Stimulated activated effector memory CD8-positive, alpha-beta T cell treated with anti-CD3 and anti-CD28 coated beads, Interleukin-12 subunit alpha, Interleukin-12 subunit beta, amount 100 ng/mL, for 72 hours (primary cell): ENCODE data around the gene RYR3.

Source experiments
- ATAC-seq: fragments of 150-1000 bp; cut with Tn5 transposase; 2 replicates; pipeline ENCODE4 v1.10.0; 2021
- DNase-seq, 2 donors: peaks; one replicate each; pipeline ENCODE4 v3.0.0; 2021 to 2022; ENCODE audit warnings: low spot score in 2 of 2
- H3K27ac Mint-ChIP-seq: one replicate; pipeline ENCODE4 v1.8.0; 2022; ENCODE audit warnings: mild to moderate bottlenecking, mixed read lengths
- H3K36me3 Mint-ChIP-seq: one replicate; pipeline ENCODE4 v1.8.0; 2022; ENCODE audit warnings: mild to moderate bottlenecking, mixed read lengths
- H3K4me1 Mint-ChIP-seq: one replicate; pipeline ENCODE4 v1.8.0; 2022; ENCODE audit warnings: mixed read lengths
- H3K4me3 Mint-ChIP-seq: one replicate; pipeline ENCODE4 v1.8.0; 2022; ENCODE audit warnings: mild to moderate bottlenecking, mixed read lengths
- H3K9me3 Mint-ChIP-seq: one replicate; pipeline ENCODE4 v1.8.0; 2022; ENCODE audit warnings: mixed read lengths

The RYR3 gene

DNA sequence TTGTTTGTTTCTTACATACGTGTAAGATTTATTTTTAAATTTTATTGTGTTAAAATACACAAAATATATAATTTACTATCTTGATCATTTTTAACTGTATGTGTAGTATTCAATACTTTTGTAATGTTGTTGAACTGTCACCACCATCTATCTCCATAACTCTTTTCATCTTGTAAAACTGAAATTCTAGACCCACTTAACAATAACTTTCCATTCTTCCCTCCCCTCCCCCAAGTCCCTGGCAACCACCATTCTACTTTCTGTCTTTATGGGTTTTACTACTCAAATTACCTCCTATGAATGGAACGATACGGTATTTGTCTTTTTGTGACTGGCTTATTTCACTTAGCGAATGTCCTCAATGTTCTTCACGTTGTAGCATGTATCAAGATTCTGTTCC is 395.4 kb downstream of the RYR3 start:
- DNase-seq = no peak
- Mint-ChIP-seq H3K4me1 (no peaks in the 10 kb centered on the region), H3K27ac (no peak overlapping the region)

DNA sequence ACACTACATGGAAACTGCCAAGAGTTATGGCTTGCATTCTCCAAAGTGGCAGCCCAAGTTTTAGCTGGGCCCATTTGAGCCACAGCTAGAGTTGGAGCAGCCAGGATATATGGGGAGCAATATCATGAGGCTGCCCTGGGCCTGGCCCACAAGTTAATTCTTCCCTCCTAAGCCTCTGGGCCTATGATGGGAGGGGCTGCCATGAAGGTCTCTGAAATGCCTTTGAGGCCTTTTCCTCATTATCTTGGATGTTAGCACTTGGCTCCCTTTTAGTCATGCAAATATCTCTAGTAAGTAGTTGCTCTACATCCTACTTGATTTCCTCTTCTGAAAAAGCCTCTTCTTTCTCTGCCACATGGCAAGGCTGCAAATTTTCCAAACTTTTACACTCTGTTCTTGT is 400.0 kb downstream of the RYR3 start:
- no peaks in the 10 kb centered on the region for H3K36me3 Mint-ChIP-seq
- peaks cover 7% of the 10 kb centered on the region for H3K9me3 Mint-ChIP-seq
- H3K4me3 Mint-ChIP-seq = no peak overlapping the region
- DNase-seq = no peak
- no peak overlapping the region for H3K27ac Mint-ChIP-seq
- H3K4me1 Mint-ChIP-seq = no peaks in the 10 kb centered on the region
- ATAC-seq = no peak

More for the DNA sequence above, 395.4 kb downstream of the RYR3 start:
- H3K36me3 Mint-ChIP-seq = no peaks in the 10 kb centered on the region
- H3K4me3 Mint-ChIP-seq = no peak overlapping the region
- ATAC-seq = no peak
- H3K9me3 Mint-ChIP-seq = peaks cover 4% of the 10 kb centered on the region

DNA sequence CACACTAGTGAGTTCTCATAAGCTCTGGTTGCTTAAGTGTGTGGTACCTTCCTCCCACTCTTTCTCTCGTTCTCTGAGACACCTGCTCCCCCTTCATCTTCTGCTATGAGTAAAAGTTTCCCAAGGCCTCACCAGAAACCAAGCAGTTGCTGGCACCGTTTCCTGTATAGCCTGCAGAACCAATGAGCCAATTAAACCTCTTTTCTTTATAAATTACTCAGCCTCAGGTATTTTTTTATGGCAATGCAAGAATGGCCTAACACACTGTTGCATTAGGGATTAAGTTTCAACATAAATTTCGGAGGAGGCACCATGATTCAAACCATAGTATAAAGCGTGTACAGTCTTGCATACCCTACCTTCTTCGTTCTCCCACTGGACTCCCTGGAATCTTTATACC is 405.3 kb downstream of the RYR3 start:
- H3K4me3 Mint-ChIP-seq = no peak overlapping the region
- ATAC-seq (peak; percentile 78), DNase-seq (no peak)
- H3K36me3 Mint-ChIP-seq = no peaks in the 10 kb centered on the region
- H3K4me1 Mint-ChIP-seq = no peaks in the 10 kb centered on the region
- peaks cover 3% of the 10 kb centered on the region for H3K9me3 Mint-ChIP-seq
- H3K27ac Mint-ChIP-seq = no peak overlapping the region

- no peaks in the 10 kb centered on the region for H3K36me3 Mint-ChIP-seq
- H3K4me1 Mint-ChIP-seq = no peaks in the 10 kb centered on the region
- H3K27ac Mint-ChIP-seq = no peak overlapping the region
- H3K9me3 Mint-ChIP-seq = no peaks in the 10 kb centered on the region
- DNase-seq (no peak), ATAC-seq (no peak)
- H3K4me3 Mint-ChIP-seq = no peak overlapping the region
These were observed 410.2 kb downstream of the RYR3 start for GRCh38 chr15:33720952-33721351.

DNA sequence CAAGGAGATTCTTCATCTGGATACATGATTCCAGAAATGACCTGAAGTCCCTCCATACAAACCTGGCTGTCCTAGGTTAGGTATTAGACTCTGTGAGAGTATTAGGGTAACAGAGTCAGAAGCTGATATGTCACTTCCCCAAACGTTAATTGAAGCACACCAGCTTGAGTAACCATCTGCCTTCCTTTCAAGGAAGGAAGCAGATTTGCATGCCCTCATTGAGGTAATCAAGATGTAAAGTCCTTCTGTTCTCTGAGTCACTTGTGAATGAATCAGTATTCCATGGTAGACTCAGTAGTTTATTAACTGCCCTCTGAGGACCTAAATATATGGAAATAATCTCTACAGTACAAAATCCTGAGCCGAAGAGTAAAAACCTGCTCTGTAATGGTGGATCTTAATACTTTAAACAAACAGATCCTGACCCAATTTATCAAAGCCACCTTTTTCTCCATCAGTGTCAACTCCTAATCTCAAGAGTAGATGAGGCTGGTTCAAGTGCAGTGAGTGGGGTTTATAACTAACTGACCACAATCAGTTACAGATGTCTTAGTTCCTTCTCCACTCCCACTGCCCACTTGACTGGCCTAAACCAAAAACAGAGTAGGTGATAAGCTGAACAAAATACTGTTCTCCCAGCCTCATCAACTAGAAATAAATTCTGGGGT is 411.4 kb downstream of the RYR3 start:
- Mint-ChIP-seq H3K4me3 (no peak overlapping the region), H3K27ac (no peak overlapping the region), H3K4me1 (no peaks in the 10 kb centered on the region), H3K36me3 (no peaks in the 10 kb centered on the region), H3K9me3 (no peaks in the 10 kb centered on the region)
- DNase-seq (no peak), ATAC-seq (no peak)

GRCh38 chr15:33722673-33723015 is 411.9 kb downstream of the RYR3 start:
- Mint-ChIP-seq H3K4me1 (no peaks in the 10 kb centered on the region), H3K4me3 (no peak overlapping the region), H3K9me3 (no peaks in the 10 kb centered on the region), H3K27ac (no peak overlapping the region), H3K36me3 (no peaks in the 10 kb centered on the region)
- DNase-seq (no peak), ATAC-seq (no peak)

- Mint-ChIP-seq H3K36me3 (no peaks in the 10 kb centered on the region), H3K4me3 (no peak overlapping the region)
These were observed 413.7 kb downstream of the RYR3 start for GRCh38 chr15:33724321-33725036.

GRCh38 chr15:33729653-33730052 is 418.9 kb downstream of the RYR3 start:
- Mint-ChIP-seq H3K9me3 (no peaks in the 10 kb centered on the region), H3K36me3 (no peaks in the 10 kb centered on the region), H3K4me3 (no peak overlapping the region), H3K27ac (no peak overlapping the region), H3K4me1 (no peaks in the 10 kb centered on the region)
- no peak for ATAC-seq
- no peak for DNase-seq

More at GRCh38 chr15:33724321-33725036, 413.7 kb downstream of the RYR3 start:
- H3K4me1 Mint-ChIP-seq = no peaks in the 10 kb centered on the region
- ATAC-seq (no peak), DNase-seq (no peak)
- H3K9me3 Mint-ChIP-seq = no peaks in the 10 kb centered on the region
- H3K27ac Mint-ChIP-seq = no peak overlapping the region

GRCh38 chr15:33730815-33731214 is 420.0 kb downstream of the RYR3 start:
- DNase-seq = no peak
- Mint-ChIP-seq H3K36me3 (no peaks in the 10 kb centered on the region), H3K4me3 (no peak overlapping the region), H3K4me1 (no peaks in the 10 kb centered on the region), H3K27ac (no peak overlapping the region), H3K9me3 (no peaks in the 10 kb centered on the region)
- no peak for ATAC-seq

- H3K4me3 Mint-ChIP-seq = no peak overlapping the region
- H3K36me3 Mint-ChIP-seq = no peaks in the 10 kb centered on the region
- H3K27ac Mint-ChIP-seq = no peak overlapping the region
- ATAC-seq = no peak
- DNase-seq = no peak
- H3K4me1 Mint-ChIP-seq = peaks cover 6% of the 10 kb centered on the region
- no peaks in the 10 kb centered on the region for H3K9me3 Mint-ChIP-seq
These were observed 424.4 kb downstream of the RYR3 start for GRCh38 chr15:33735143-33735542.

GRCh38 chr15:33735637-33736247 is 425.0 kb downstream of the RYR3 start:
- Mint-ChIP-seq H3K4me3 (no peak overlapping the region), H3K36me3 (no peaks in the 10 kb centered on the region), H3K9me3 (no peaks in the 10 kb centered on the region), H3K27ac (no peak overlapping the region), H3K4me1 (peaks cover 6% of the 10 kb centered on the region)
- DNase-seq (no peak), ATAC-seq (no peak)

- peak in 1 of 2 donors; percentile 60 for DNase-seq
- no peak overlapping the region for H3K27ac Mint-ChIP-seq
- peaks cover 6% of the 10 kb centered on the region for H3K4me1 Mint-ChIP-seq
- peak; percentile 54 for ATAC-seq
- H3K4me3 Mint-ChIP-seq = no peak overlapping the region
- no peaks in the 10 kb centered on the region for H3K36me3 Mint-ChIP-seq
- H3K9me3 Mint-ChIP-seq = no peaks in the 10 kb centered on the region
These were observed 427.2 kb downstream of the RYR3 start for GRCh38 chr15:33737687-33738601.

DNA sequence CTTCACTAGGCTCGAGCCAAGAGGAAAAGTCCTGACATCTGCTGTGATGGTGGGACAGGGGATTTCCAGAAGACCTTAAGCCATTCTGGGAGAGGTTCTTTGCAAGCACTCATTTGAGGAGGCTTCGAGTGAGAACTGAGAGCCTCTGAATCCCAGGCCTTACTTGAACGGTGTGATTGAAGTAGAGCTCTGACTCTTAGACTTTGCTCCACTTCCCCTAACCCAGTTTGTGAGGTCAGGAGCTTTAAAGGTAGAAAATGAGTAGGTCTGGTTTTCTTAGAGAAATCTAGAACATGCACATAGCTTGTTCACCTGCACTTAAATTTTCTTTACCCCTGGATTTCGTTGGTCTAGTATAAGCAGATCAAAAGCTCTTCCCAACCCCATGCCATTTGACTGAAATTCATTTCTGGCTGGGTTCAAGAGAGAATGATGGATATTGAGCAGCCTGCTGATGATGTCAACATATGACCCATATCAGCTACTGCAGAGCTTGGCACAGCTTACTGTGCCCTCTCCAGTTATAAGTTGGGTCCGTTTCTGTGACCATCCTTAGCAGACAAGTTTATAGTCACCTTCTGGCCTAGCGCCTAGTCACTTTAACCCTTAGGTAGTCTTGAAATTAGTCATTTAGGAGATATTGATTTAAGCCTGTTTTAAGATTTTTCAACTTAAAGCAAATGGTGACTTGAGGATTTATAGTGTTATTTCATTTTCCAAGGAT is 428.3 kb downstream of the RYR3 start:
- H3K36me3 Mint-ChIP-seq = no peaks in the 10 kb centered on the region
- peaks cover 6% of the 10 kb centered on the region for H3K4me1 Mint-ChIP-seq
- ATAC-seq = peak; percentile 46
- H3K4me3 Mint-ChIP-seq = no peak overlapping the region
- DNase-seq = peak in 1 of 2 donors; percentile 50
- H3K27ac Mint-ChIP-seq = no peak overlapping the region
- no peaks in the 10 kb centered on the region for H3K9me3 Mint-ChIP-seq

DNA sequence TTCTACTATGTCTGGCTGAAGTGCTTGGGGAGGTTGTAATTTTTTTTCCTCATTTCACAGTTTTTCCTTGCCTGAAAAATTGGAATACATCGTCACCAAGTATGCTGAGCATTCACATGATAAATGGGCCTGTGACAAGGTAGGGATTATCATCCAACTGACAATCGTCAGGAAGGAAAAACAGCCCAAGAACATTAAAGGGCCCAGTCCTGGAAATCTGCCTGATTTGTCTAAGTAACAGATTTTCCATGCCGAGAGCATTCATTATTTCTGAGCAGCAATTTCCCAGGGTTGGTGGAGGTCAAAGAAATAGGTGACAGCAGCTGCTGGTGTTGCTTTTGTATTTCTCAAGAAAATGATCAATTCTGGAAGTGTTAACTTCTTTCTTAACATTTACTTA is 431.5 kb downstream of the RYR3 start:
- ATAC-seq (no peak), DNase-seq (no peak)
- H3K4me3 Mint-ChIP-seq = no peak overlapping the region
- no peaks in the 10 kb centered on the region for H3K36me3 Mint-ChIP-seq
- no peaks in the 10 kb centered on the region for H3K9me3 Mint-ChIP-seq
- no peak overlapping the region for H3K27ac Mint-ChIP-seq
- peaks cover 6% of the 10 kb centered on the region for H3K4me1 Mint-ChIP-seq

GRCh38 chr15:33742800-33743199 is 432.0 kb downstream of the RYR3 start:
- ATAC-seq = no peak
- H3K9me3 Mint-ChIP-seq = no peaks in the 10 kb centered on the region
- no peaks in the 10 kb centered on the region for H3K36me3 Mint-ChIP-seq
- H3K4me1 Mint-ChIP-seq = peaks cover 2% of the 10 kb centered on the region
- no peak overlapping the region for H3K27ac Mint-ChIP-seq
- no peak for DNase-seq
- H3K4me3 Mint-ChIP-seq = no peak overlapping the region
